H1 (cell line): ENCODE data around the gene MTFR1L. TPM values are rescaled to one million over a fixed set of nuclear protein-coding genes. Genes with fewer than 3 reads are reported as not detected.

Source experiments
- FOSL1 ChIP-seq: IDR thresholded peaks from 2 replicates; pipeline ENCODE4 v1.6.1; 2011; ENCODE audit warnings: mild to moderate bottlenecking, low read depth, low read length, moderate library complexity; ENCODE audit not compliant: insufficient read depth
- RAD21 ChIP-seq, 2 experiments: IDR thresholded peaks in 1 of 2; conservative IDR thresholded peaks in 1 of 2; 2 replicates each; pipeline ENCODE4 v1.6.1; 2011; ENCODE audit warnings: low read depth in 2 of 2, low read length in 2 of 2, improper control_type of control experiment in 1 of 2, inconsistent platforms in 1 of 2, mild to moderate bottlenecking in 1 of 2, moderate library complexity in 1 of 2
- RXRA ChIP-seq: IDR thresholded peaks from 2 replicates; pipeline ENCODE4 v1.6.1; 2011; ENCODE audit warnings: low read depth, mild to moderate bottlenecking, low read length, moderate library complexity; ENCODE audit not compliant: insufficient read depth
- polyA plus RNA-seq, 7 experiments: library from polyadenylated mRNA; depleted of rRNA in 3 of 7; stranded (reverse) in 5 of 7; unstranded in 2 of 7; fragments of >200 nt in 5 of 7; fragments of 200-250 nt in 2 of 7; gene quantifications; 1 replicate in 5 of 7; 2 replicates in 1 of 7; 4 replicates in 1 of 7; pipeline versions ENCODE4 v1.2.1 to v1.2.3, GENCODE V29; 2011 to 2013; ENCODE audit warnings: missing spikeins in 2 of 7, mixed read lengths in 2 of 7
- total RNA-seq: library from RNA; stranded (reverse); fragmentation: NEBNext Ultra II Directional; extraction: Animal tissue kit (Norgen Biotek cat#: 25700); gene quantifications from 2 replicates; pipeline ENCODE4 v1.2.1, GENCODE V29; 2021

MTFR1L gene
- total and polyA plus RNA-seq, 2 of the 8 experiments (the other 6 are each of a cell fraction or from before 2014, with no cell fraction given), result 20.8 to 23.1 TPM

DNA sequence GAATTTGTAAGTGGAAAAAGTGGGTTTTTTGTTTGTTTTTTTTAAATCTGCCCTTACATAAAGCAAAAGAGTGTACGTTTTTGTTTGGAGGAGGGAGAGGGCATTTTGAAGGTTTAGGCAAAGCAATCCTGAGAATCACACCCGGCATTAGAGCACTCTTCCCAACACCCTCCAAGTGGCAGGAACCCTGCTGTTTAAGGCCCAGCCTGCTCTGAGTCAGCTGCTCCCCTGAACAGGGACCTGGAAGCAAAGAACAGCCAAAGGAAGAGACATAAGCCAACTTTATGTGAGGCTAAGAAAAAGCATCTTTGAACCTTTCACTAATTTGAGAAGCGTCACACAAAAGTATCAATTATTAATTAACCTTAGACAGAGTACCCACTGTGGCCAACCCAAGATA is 16.9 kb downstream of the MTFR1L start (continued):
- TF ChIP-seq RXRA (no peak), RAD21 (IDR thresholded peaks at IDR 0.05 in 1 of 2, conservative IDR thresholded peaks at IDR 0.05 in 1 of 2; ENCODE audit: low read depth in 2 of 2, low read length in 2 of 2) (no peak), FOSL1 (no peak)
